Vagina (tissue), 2 donors: ENCODE measurements around the gene TMEM191C. TPM values are rescaled to one million over a fixed set of nuclear protein-coding genes. Genes with fewer than 3 reads are reported as not detected.
"Not testable (repeated sequence)": the region's sequence is repeated elsewhere in the genome, so short reads cannot be mapped to it uniquely, and the experiment has no call there.

Experiments used
- DNase-seq, 2 donors: peaks; one replicate each; pipeline ENCODE4 v3.0.0-alpha.2; 2017; ENCODE audit errors: extremely low spot score in 2 of 2
- H3K27ac ChIP-seq: fragments of 200-600 bp; sonication (generic); one replicate; pipeline ENCODE4 v1.5.1; 2019
- H3K27me3 ChIP-seq: fragments of 200-600 bp; sonication (generic); one replicate; pipeline ENCODE4 v1.5.1; 2019
- H3K36me3 ChIP-seq, 2 donors: fragments of 200-600 bp; sonication (generic); one replicate each; pipeline ENCODE4 v1.5.1; 2017 to 2019
- H3K4me1 ChIP-seq: fragments of 200-600 bp; sonication (generic); one replicate; pipeline ENCODE4 v1.5.1; 2019
- H3K4me3 ChIP-seq, 2 donors: fragments of 200-600 bp; sonication (generic); 1 replicate in 1 of 2; 2 replicates in 1 of 2; pipeline ENCODE4 v1.5.1; 2016 to 2019
- H3K9me3 ChIP-seq: fragments of 200-600 bp; sonication (generic); one replicate; pipeline ENCODE4 v1.5.1; 2019
- POLR2A ChIP-seq, 2 donors: fragments of 450-650 bp; IDR thresholded peaks; one replicate each; pipeline ENCODE4 v1.6.1; 2017; ENCODE audit warnings: antibody characterized with exemption in 2 of 2, mild to moderate bottlenecking in 2 of 2, moderate library complexity in 2 of 2
- POLR2AphosphoS5 ChIP-seq, 2 donors: sonication (generic); formaldehyde crosslinking; IDR thresholded peaks; one replicate each; pipeline ENCODE4 v1.9.0; 2017; ENCODE audit warnings: antibody characterized with exemption in 2 of 2, mild to moderate bottlenecking in 2 of 2, low read depth in 1 of 2; ENCODE audit not compliant: insufficient read depth in 1 of 2
- intact Hi-C: fragments of 100-400 bp; cut with DNase I; formaldehyde crosslinking; loops from one replicate; pipeline ENCODE4 v1.15.1; 2023
- total RNA-seq: library from RNA; depleted of rRNA; stranded (reverse); fragments of >200 nt; gene quantifications from one replicate; pipeline ENCODE4 v1.2.3, GENCODE V29; 2016
- TF ChIP-seq, protein P1 (sequence below), 3 experiments: fragments of 450-650 bp in 2 of 3; fragments of 200-600 bp in 1 of 3; sonication (generic) in 1 of 3; IDR thresholded peaks; one replicate each; pipeline ENCODE4 v1.5.1; 2017 to 2019; ENCODE audit warnings: antibody characterized with exemption in 3 of 3, mild to moderate bottlenecking in 2 of 3, moderate library complexity in 2 of 3

TMEM191C gene
- total RNA-seq, 1 donor from 2014 or later = 8.3 TPM

DNA sequence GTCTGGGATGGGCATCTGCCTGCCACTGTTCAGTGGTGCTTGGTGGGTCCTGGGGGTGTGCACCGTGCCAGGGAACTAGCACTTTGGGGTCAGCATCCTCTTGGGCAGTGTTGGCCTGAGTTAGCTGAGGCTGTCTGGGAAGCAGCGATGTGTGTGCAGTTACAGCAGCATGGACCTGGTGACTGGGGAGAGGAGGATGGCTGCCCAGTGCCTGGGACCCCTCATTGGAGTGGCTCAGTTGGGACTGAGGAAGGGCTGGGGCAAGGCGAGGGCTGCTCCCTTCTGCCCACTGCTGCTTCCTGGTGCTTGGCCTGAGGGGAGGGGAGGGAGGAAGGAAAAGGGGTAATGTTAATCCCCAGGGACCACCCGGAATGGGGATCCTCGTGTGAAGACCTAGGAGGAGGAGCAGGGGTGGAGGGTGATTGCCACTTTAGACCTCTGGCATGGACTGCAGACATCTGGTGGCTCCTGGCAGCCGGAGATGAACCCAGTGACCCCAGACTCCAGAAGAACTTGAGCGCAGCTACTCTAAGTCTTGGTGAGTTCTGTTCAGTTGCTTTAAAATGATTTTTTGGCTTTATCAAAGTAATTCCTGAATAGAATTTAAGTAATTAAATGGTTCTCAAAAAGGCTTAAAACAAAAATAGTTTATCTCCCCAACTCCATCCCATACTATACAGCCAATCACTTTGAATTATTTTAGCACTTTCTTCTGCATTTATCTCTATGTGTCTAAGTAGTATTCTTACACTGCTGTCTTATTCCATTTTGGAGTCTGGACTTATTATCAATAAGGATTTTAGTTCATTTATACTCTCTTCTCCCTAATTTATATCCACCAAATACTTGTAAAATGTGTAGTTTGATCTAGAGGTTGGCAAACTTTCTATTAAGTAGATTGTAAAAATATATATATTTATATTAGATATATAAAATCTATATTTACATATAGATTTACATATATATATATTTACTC, 15.4 kb upstream of the TMEM191C start:
- TF ChIP-seq POLR2A (IDR thresholded peaks at IDR 0.05) (no peak), POLR2AphosphoS5 (IDR thresholded peaks at IDR 0.05; ENCODE audit: insufficient read depth in 1 of 2, low read depth in 1 of 2) (no peak)
- TF ChIP-seq, protein P1, sequence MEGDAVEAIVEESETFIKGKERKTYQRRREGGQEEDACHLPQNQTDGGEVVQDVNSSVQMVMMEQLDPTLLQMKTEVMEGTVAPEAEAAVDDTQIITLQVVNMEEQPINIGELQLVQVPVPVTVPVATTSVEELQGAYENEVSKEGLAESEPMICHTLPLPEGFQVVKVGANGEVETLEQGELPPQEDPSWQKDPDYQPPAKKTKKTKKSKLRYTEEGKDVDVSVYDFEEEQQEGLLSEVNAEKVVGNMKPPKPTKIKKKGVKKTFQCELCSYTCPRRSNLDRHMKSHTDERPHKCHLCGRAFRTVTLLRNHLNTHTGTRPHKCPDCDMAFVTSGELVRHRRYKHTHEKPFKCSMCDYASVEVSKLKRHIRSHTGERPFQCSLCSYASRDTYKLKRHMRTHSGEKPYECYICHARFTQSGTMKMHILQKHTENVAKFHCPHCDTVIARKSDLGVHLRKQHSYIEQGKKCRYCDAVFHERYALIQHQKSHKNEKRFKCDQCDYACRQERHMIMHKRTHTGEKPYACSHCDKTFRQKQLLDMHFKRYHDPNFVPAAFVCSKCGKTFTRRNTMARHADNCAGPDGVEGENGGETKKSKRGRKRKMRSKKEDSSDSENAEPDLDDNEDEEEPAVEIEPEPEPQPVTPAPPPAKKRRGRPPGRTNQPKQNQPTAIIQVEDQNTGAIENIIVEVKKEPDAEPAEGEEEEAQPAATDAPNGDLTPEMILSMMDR (IDR thresholded peaks at IDR 0.05) = no peak
- Histone ChIP-seq H3K27me3 (no peaks in the 10 kb centered on the region), H3K9me3 (no peaks in the 10 kb centered on the region), H3K4me3 (no peak overlapping the region), H3K4me1 (no peaks in the 10 kb centered on the region), H3K27ac (no peak overlapping the region), H3K36me3 (peaks cover 0 to 5% of the 10 kb centered on the region in 2 donors)
- intact Hi-C loops = no loop called here
- DNase-seq = no peak

DNA sequence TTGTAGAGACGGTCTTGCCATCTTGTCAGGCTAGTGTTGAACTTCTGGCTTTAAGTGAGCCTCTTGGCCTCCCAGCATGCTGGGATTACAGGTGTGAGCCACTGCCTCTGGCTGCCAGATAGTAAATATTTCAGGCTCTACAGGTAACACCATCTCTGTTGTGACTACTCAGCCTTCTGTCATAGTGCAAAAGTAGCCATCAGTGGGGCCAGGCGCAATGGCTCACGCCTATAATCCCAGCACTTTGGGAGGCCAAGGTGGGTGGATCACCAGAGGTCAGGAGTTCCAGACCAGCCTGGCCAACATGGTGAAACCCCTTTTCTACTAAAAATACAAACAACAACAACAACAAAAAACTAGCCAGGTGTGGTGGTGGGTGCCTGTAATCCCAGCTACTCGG, 14.5 kb upstream of the TMEM191C start:
- H3K4me3 ChIP-seq, H3K36me3 ChIP-seq, H3K9me3 ChIP-seq, H3K27me3 ChIP-seq, H3K27ac ChIP-seq, DNase-seq, intact Hi-C loops, H3K4me1 ChIP-seq: not testable (repeated sequence)

DNA sequence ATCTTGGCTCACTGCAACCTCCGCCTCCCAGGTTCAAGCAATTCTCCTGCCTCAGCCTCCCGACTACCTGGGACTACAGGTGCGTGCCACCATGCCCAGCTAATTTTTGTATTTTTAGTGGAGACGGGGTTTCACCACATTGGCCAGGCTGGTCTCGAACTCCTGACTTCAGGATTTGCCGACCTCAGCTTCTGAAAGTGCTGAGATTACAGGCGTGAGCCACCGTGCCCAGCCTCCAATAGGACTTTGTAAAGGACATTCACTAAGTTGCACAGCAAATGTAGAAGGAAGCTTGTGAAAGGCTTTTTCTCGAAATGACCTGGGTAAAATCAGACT, 12.2 kb upstream of the TMEM191C start:
- H3K4me3 ChIP-seq, intact Hi-C loops, H3K9me3 ChIP-seq, H3K27ac ChIP-seq, H3K36me3 ChIP-seq, H3K27me3 ChIP-seq, DNase-seq, H3K4me1 ChIP-seq: not testable (repeated sequence)

DNA sequence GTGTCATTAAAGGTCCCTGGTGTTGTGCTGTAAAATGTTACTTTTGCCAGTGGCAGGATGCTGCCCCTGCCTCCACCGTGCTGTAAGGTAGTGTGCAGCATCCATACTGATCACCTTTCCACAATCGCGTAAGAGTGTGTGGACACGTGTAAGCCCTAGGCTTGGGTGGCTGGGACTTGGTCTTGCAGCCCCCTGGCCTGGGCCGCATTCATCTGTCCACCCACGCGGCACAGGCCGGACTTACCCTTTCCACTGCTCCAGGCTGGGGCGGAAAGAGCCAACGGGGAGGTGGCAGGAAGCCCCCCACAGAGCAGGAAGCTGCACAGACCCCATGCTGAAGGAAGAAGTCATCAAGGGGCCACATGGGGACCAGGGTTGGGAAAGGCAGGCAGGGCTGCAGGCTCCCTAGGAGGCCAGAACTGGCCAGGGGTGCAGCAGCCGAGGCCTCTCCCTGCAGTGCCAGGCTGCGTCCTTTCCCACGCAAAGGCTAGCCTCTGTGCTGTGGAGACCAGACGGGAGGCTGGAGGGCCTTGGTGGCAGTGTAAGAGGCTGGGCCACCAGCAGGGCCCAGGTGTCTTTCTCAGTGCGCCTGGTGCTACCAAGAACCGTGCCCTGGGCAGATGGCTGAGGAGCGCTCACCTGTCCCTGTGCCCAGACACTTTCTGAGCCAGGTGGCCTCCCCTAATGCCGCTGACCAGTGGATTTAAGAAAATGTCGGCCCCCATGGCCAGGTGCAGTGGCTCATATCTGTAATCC, 11.7 kb upstream of the TMEM191C start:
- no peaks in the 10 kb centered on the region for H3K36me3 ChIP-seq
- intact Hi-C loops = no loop called here
- no peak for DNase-seq
- TF ChIP-seq POLR2A (IDR thresholded peaks at IDR 0.05) (no peak), POLR2AphosphoS5 (IDR thresholded peaks at IDR 0.05; ENCODE audit: insufficient read depth in 1 of 2, low read depth in 1 of 2) (no peak)
- TF ChIP-seq, protein P1 (IDR thresholded peaks at IDR 0.05) = no peak
- no peaks in the 10 kb centered on the region for H3K27me3 ChIP-seq
- H3K4me1 ChIP-seq = no peaks in the 10 kb centered on the region
- H3K9me3 ChIP-seq = no peaks in the 10 kb centered on the region
- H3K4me3 ChIP-seq = no peak overlapping the region
- H3K27ac ChIP-seq = no peak overlapping the region

DNA sequence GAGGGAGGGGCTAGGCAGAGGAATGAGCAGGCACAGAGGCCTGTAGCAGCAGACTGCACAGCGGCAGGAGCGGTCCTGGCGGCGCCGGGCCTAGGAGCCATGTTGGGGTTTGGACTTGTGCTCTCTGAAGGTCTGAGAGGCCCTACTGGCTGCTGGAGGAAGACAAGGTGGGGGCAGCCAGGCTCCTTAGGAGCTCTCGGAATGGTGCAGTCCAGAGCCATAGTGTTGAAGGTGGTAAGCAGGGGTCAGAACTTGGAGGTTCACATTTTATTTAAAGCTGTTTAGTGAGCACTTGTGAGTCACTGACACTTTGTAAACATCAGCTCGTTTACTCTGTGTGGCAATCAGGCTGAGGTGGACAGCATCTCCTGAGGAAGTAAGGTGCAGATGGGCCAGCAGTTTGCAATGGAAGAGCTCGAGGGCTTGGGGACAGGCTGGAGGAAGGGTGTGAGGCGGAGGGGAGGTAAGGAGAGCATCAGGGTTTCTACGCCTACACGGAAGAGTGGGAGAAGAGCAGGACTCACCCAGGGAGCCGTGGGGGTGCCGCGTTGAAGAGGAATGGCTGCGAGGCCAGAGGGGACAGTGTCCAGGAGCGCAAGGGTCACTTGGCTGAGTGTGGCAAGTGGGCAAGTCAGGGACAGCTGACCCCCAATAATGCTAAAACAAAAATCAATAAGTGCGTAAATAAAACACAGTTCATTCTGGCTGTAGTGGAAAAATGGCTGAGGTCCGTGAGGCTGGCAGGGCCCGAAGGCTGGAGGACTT, 10.0 kb upstream of the TMEM191C start:
- intact Hi-C loops = no loop called here
- DNase-seq = no peak
- Histone ChIP-seq H3K27me3 (no peaks in the 10 kb centered on the region), H3K27ac (no peak overlapping the region), H3K4me1 (no peaks in the 10 kb centered on the region), H3K36me3 (no peaks in the 10 kb centered on the region), H3K4me3 (no peak overlapping the region), H3K9me3 (no peaks in the 10 kb centered on the region)
- TF ChIP-seq, protein P1 (IDR thresholded peaks at IDR 0.05) = no peak
- no peak for TF ChIP-seq POLR2AphosphoS5 (IDR thresholded peaks at IDR 0.05; ENCODE audit: insufficient read depth in 1 of 2, low read depth in 1 of 2)
- TF ChIP-seq POLR2A (IDR thresholded peaks at IDR 0.05) = no peak

DNA sequence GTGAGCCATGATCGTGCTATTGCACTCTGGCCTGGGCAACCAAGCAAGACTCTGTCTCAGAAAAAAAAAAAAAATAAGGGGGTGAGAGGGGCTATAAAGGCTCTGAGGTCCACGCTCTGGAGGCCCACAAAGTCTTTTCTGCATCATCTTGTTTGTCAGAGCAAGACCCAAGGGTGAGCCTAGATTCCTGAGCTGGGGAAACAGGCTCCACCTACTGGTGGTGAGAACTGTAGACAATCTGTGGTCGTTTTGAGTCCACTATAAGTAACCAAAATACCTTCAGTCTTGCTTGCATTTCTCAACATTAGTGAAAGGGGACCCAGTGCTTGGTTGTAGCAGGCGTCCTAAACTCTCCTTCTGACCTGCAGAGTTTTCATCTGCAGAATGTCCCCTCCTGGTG, 4.5 kb upstream of the TMEM191C start:
- H3K4me1 ChIP-seq, H3K9me3 ChIP-seq, H3K36me3 ChIP-seq, DNase-seq, H3K4me3 ChIP-seq, H3K27ac ChIP-seq, H3K27me3 ChIP-seq, intact Hi-C loops: not testable (repeated sequence)

DNA sequence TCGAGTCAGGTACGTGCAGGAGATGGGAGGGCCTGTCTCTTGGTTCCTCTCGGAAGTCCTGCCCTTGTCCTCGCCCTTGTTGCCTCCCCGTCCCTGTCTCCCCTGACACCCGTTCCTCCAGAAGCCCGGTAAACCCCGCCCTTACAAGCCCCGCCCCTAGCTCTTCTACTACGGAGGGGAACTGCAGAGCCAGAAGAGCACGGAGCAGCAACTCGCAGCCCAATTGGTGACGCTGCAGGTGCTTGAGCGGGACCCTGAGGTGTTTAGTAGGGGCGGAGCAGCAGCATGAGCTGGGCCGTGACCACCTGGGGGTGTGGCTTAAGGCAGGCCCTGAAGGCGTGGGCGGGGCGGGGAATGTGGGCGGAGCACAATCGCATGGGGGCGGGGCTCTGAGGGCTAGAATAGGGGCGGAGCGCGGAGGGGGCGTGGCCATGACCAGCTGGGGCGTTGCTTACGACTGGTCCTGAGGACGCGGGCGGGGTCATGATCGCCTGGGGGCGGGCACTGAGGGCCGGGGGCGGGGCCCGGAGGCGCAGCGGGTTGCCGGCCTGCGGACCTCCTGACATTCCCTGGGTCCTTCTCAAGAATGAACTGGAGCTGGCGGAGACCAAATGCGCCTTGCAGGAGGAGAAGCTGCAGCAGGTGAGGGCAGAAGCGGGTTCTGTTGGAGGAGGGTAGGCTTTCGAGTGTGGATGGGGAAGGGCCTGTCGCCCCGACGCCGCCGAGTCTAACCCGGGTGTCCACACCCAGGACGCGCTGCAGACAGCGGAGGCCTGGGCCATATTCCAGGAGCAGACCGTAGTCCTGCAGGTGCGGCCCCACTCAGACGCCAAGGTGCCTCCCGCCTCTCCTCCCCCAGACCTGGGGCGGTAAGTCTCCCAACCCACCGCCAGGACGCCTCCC, 1.3 kb downstream of the TMEM191C start:
- H3K4me3 ChIP-seq = peak overlapping the region; percentile 31 to 42
- H3K36me3 ChIP-seq, intact Hi-C loops: not testable (repeated sequence)

More for the DNA sequence above, 1.3 kb downstream of the TMEM191C start:
- DNase-seq, H3K9me3 ChIP-seq, H3K4me1 ChIP-seq, H3K27ac ChIP-seq, H3K27me3 ChIP-seq: not testable (repeated sequence)
